BE2C (cell line): ENCODE data around the gene ERF.

Experiments used
- DNase-seq: peaks from one replicate; pipeline ENCODE4 v3.0.0-alpha.2; 2020
- H3K27me3 ChIP-seq: fragments of 250-450 bp; sonication (Bioruptor Pico); 2 replicates; pipeline ENCODE4 v1.5.1; 2020; ENCODE audit warnings: mild to moderate bottlenecking
- H3K36me3 ChIP-seq: fragments of 250-450 bp; sonication (Bioruptor Pico); 2 replicates; pipeline ENCODE4 v1.5.1; 2020; ENCODE audit warnings: mild to moderate bottlenecking
- H3K4me1 ChIP-seq: fragments of 250-450 bp; sonication (Bioruptor Pico); 2 replicates; pipeline ENCODE4 v1.5.1; 2020
- H3K4me3 ChIP-seq: 2 replicates; pipeline ENCODE4 v1.5.1; 2011; ENCODE audit warnings: low read depth, low read length
- H3K9me3 ChIP-seq: fragments of 250-450 bp; sonication (Bioruptor Pico); 2 replicates; pipeline ENCODE4 v1.5.1; 2020
- CTCF ChIP-seq: IDR thresholded peaks from 2 replicates; pipeline ENCODE4 v1.5.1; 2012; ENCODE audit warnings: mild to moderate bottlenecking, low read depth, low read length

ERF gene

GRCh38 chr19:42225718-42226292 lies 29.1 kb downstream of the ERF start:
- H3K4me1 ChIP-seq = no peaks in the 10 kb centered on the region; the same call in 1 of the 2 replicates
- peaks cover 63% of the 10 kb centered on the region for H3K36me3 ChIP-seq
- no peaks in the 10 kb centered on the region for H3K9me3 ChIP-seq
- no peak overlapping the region for H3K4me3 ChIP-seq
- no peak for TF ChIP-seq CTCF
- H3K27me3 ChIP-seq = no peaks in the 10 kb centered on the region
- DNase-seq = no peak

- TF ChIP-seq CTCF = no peak
- no peak overlapping the region for H3K4me3 ChIP-seq
These were observed 29.8 kb downstream of the ERF start for GRCh38 chr19:42224940-42225717.

GRCh38 chr19:42220751-42221097 lies 34.2 kb downstream of the ERF start:
- Histone ChIP-seq H3K27me3 (no peaks in the 10 kb centered on the region), H3K9me3 (no peaks in the 10 kb centered on the region), H3K4me3 (peak overlapping the region; percentile 99), H3K36me3 (peaks cover 20% of the 10 kb centered on the region), H3K4me1 (peaks cover 9% of the 10 kb centered on the region)
- DNase-seq = no peak
- TF ChIP-seq CTCF = no peak

More at GRCh38 chr19:42224940-42225717, 29.8 kb downstream of the ERF start:
- Histone ChIP-seq H3K36me3 (peaks cover 59% of the 10 kb centered on the region), H3K4me1 (no peaks in the 10 kb centered on the region; the same call in 1 of the 2 replicates), H3K9me3 (no peaks in the 10 kb centered on the region), H3K27me3 (no peaks in the 10 kb centered on the region)
- DNase-seq = no peak

- Histone ChIP-seq H3K27me3 (no peaks in the 10 kb centered on the region), H3K36me3 (peaks cover 14% of the 10 kb centered on the region), H3K4me1 (peaks cover 9% of the 10 kb centered on the region), H3K4me3 (peak within 1 kb of the TSS; percentile 99), H3K9me3 (no peaks in the 10 kb centered on the region)
- peak; percentile 99 for DNase-seq
- no peak for TF ChIP-seq CTCF
These were observed 34.8 kb downstream of the ERF start, which contains the start of gene ZNF526 for GRCh38 chr19:42219812-42220750. Gene ZNF526, plus strand, starts transcription at chr19:42220312. Its CDS starts 4,092 bp downstream, at chr19:42224404.

GRCh38 chr19:42217520-42218437 lies 37.1 kb downstream of the ERF start, which contains the start of gene DEDD2:
Gene DEDD2, minus strand, starts transcription at chr19:42217677. Its CDS starts 670 bp downstream, at chr19:42217007.
- Histone ChIP-seq H3K4me3 (peak within 1 kb of the TSS; percentile 93), H3K36me3 (peaks cover 13% of the 10 kb centered on the region), H3K27me3 (no peaks in the 10 kb centered on the region), H3K4me1 (peaks cover 9% of the 10 kb centered on the region), H3K9me3 (no peaks in the 10 kb centered on the region)
- peak; percentile 96 for DNase-seq
- TF ChIP-seq CTCF = no peak
